GM12873 (cell line): Measurements from ENCODE around the gene DCST1.

Source experiments
- TF ChIP-seq, protein P1 (sequence below): IDR thresholded peaks from 2 replicates; pipeline ENCODE4 v1.5.1; 2012; ENCODE audit warnings: low read depth, mild to moderate bottlenecking, moderate library complexity, low read length, control low read depth; ENCODE audit not compliant: insufficient read depth; ENCODE audit errors: missing control alignments

DCST1 gene

GRCh38 chr1:155003766-155004351 lies 29.8 kb upstream of the DCST1 start:
- TF ChIP-seq, protein P1, sequence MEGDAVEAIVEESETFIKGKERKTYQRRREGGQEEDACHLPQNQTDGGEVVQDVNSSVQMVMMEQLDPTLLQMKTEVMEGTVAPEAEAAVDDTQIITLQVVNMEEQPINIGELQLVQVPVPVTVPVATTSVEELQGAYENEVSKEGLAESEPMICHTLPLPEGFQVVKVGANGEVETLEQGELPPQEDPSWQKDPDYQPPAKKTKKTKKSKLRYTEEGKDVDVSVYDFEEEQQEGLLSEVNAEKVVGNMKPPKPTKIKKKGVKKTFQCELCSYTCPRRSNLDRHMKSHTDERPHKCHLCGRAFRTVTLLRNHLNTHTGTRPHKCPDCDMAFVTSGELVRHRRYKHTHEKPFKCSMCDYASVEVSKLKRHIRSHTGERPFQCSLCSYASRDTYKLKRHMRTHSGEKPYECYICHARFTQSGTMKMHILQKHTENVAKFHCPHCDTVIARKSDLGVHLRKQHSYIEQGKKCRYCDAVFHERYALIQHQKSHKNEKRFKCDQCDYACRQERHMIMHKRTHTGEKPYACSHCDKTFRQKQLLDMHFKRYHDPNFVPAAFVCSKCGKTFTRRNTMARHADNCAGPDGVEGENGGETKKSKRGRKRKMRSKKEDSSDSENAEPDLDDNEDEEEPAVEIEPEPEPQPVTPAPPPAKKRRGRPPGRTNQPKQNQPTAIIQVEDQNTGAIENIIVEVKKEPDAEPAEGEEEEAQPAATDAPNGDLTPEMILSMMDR = no peak

DNA sequence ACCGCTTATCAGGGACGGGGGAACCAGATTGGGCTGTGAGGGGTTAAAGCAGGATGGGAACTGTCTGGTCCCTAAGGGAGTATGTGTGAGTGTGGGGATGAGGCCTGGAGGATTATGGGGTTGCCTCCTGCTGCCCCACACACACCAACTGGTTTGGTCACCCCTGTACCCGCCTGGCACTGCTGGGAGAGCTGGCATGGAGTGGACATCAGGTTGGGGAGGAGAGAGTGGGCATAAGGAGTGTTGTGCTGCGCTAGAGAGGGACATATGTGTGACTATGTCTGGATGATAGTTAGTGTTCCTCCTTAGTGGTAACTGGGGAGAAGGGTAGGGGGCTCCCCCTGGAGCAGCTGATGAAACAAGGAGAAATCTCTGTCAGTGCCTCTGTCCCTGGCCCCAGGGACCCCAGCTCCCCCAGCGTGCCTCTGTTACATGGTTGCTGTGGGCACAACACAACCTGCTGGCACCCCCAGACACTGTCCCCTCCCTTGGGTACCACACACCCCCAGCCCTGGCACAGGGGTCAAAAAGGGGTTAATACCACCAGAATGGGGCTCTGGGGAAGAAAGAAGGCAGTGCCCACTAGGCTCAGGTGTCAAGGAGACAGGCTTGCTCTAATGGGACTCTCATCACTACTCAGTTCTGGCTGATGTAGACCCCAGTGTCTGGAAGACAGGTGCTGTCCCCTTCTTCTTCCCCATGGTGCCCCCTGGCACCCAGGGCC lies 29.1 kb upstream of the DCST1 start:
- TF ChIP-seq, protein P1 = no peak

DNA sequence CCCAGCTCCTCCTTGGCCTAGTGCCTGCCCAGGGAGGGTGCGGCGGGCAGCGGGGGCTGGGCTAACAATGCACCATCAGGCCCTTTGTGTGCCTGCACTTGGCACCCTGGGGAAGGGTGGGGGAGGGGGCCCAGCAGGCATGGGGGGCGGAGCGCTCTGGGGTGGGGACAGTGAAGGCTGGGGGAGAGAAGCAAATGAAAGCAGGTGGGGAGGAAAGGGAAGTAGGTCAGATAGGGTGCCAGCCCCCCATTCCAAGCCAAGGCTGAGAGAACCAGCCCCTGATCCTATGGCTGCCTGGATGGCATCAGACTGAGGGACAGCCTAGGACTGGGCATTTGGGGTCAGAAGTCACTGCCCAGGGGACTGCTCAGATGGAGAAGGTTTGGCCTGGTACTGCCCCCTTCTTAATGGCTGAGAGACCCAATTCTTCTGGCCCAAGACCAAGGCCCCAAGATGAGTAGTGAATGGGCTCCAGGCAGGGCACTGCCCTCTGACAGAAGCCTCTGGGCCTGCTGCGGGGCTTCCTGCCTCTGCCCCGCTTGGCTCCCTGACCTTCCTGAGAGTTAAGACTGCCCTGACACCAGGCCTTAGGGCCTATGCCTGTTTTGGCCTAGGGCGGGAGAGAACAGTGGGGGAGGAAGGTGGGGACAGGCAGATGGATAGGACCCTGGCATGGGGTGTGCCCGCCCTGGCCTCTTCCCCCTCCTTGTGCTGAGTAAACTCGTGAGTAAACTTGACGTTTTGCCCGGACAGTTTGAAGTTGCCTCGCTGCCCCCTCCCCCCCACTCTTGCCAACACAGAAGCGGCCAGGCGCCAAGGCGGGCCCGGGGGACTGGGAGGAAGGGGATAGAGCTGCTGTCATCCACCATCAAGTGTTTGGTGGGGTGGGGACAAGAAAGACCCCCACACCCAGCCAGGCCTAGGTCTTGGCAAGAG lies 28.3 kb upstream of the DCST1 start:
- TF ChIP-seq, protein P1 = no peak

DNA sequence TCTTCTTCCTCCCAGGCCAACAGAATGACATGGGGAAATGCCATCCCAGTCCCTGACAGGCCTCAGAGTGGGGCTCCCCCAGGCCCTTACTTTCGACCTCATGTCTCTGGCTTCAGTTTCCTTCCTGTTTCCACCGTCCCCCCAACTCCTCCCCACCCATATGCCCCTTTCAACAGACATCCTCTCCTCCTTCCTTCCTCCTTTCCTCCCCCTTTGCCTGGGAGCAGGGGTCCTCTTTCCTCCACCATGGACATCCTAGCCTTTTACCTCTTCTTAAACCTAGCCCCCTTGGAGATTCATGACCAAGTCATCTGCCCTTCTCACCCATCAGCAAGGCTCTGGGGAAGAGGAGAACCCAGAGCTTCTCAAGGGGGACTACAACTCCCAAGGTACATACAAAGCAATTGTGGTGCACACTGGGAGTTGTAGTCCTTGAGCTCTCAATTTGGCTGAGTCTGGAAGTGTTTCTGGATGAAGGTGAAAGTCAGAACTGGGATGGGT lies 27.0 kb upstream of the DCST1 start:
- TF ChIP-seq, protein P1 = no peak

GRCh38 chr1:155007251-155007828 lies 26.3 kb upstream of the DCST1 start:
- TF ChIP-seq, protein P1 = no peak

DNA sequence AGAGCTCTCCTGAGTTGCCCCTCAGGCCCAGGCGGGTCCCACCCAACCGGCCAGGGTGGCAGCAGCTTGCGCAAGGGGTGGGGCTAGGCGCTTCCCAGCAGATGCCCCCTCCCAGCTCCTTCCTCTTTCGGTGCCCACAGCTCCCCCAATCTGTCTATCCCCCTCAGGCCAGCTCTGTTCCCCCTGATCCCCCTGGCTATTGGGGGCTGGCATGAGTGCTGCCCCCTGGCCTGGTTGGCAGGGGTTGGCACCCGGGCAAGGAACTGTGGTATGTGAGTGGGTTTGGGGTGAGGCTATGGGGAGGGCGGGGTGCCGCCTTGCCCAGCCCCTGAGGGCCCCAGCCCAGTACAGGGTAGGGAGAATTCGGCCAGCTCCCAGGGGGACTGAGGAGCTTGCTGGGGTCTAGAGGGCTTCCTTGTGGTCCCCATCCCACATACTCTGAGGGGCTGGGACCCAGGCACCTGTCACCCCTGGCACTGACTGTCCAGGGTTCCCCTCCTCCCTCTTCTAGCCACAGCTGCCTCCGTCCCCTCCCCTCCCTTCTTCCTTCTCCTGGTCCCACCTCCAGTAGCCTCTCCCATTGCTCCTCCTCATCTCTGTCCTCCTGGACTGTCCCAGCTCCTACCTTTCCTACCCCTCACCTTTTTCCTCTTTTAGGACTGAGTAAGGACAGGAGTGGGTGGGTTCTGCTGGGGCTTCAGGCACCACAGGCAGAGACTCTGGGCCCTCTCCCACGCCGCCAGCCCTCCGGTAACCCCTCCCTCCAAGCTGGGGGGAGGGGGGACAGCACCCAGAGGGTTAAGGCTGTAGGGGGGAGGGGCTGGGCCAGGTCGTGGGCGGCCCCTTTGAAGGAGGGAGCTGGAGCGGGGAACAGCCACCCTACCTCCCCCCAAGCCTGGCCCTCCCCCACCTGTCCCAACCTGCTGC lies 25.3 kb upstream of the DCST1 start:
- TF ChIP-seq, protein P1 = no peak
